DOHH2 (cell line): ENCODE measurements around the gene DMD.
A peak's percentile ranks its signal among the peaks of the same experiment; 100 is the strongest.

ENCODE experiments used
- H3F3A ChIP-seq: fragments of 200-600 bp; sonication (generic), shearing (Covaris generic); 2 replicates; pipeline ENCODE4 v1.6.0; 2016; ENCODE audit warnings: antibody characterized with exemption, mild to moderate bottlenecking; ENCODE audit not compliant: control insufficient read depth, insufficient read depth
- H3K27ac ChIP-seq: fragments of 200-600 bp; sonication (generic); 2 replicates; pipeline ENCODE4 v1.5.1; 2014; ENCODE audit warnings: low read depth, mild to moderate bottlenecking, low read length, moderate library complexity
- H3K27me3 ChIP-seq: fragments of 200-600 bp; sonication (generic); 2 replicates; pipeline ENCODE4 v1.6.1; 2014; ENCODE audit warnings: mild to moderate bottlenecking, low read length, mixed read lengths; ENCODE audit not compliant: control insufficient read depth
- H3K36me3 ChIP-seq: fragments of 200-600 bp; sonication (generic); 2 replicates; pipeline ENCODE4 v1.6.1; 2014; ENCODE audit warnings: mild to moderate bottlenecking, low read length, moderate library complexity, mixed read lengths; ENCODE audit not compliant: control insufficient read depth
- H3K4me1 ChIP-seq: fragments of 200-600 bp; sonication (generic); 2 replicates; pipeline ENCODE4 v1.6.1; 2014; ENCODE audit warnings: mild to moderate bottlenecking, low read length, mixed read lengths; ENCODE audit not compliant: control insufficient read depth
- H3K4me2 ChIP-seq: fragments of 200-600 bp; sonication (generic); 2 replicates; pipeline ENCODE4 v1.6.0; 2014; ENCODE audit warnings: mild to moderate bottlenecking, low read length, moderate library complexity
- H3K4me3 ChIP-seq: fragments of 200-600 bp; sonication (generic); 2 replicates; pipeline ENCODE4 v1.5.1; 2014; ENCODE audit warnings: mild to moderate bottlenecking, low read length, mixed read lengths
- H3K79me2 ChIP-seq: fragments of 200-600 bp; sonication (generic); 2 replicates; pipeline ENCODE4 v1.6.1; 2014; ENCODE audit warnings: mild to moderate bottlenecking, low read length, mixed read lengths; ENCODE audit not compliant: control insufficient read depth
- H3K9me2 ChIP-seq: fragments of 200-600 bp; sonication (generic); replicated peaks from 2 replicates; pipeline ENCODE4 v1.6.1; 2014; ENCODE audit warnings: mild to moderate bottlenecking, low read length, mixed read lengths; ENCODE audit not compliant: control insufficient read depth
- H3K9me3 ChIP-seq: fragments of 200-600 bp; sonication (generic); 2 replicates; pipeline ENCODE4 v1.6.1; 2014; ENCODE audit warnings: antibody characterized with exemption, low read length, mixed read lengths; ENCODE audit not compliant: control insufficient read depth, insufficient read depth
- H4K20me1 ChIP-seq: fragments of 200-600 bp; sonication (generic); 2 replicates; pipeline ENCODE4 v1.6.0; 2014; ENCODE audit warnings: low read depth, mild to moderate bottlenecking, antibody characterized with exemption, low read length, moderate library complexity; ENCODE audit not compliant: control insufficient read depth, insufficient read depth
- EZH2phosphoT487 ChIP-seq: fragments of 200-600 bp; sonication (generic); IDR thresholded peaks from 2 replicates; pipeline ENCODE4 v1.6.1; 2017; ENCODE audit warnings: borderline replicate concordance, mild to moderate bottlenecking, antibody characterized with exemption, low read length, moderate library complexity, mixed read lengths
- TF ChIP-seq, protein P1 (sequence below): fragments of 200-600 bp; sonication (generic); IDR thresholded peaks from one replicate; pipeline ENCODE4 v1.5.1; 2014; ENCODE audit warnings: antibody characterized with exemption, mild to moderate bottlenecking, low read depth, low read length; ENCODE audit not compliant: poor library complexity, severe bottlenecking

Gene DMD

DNA sequence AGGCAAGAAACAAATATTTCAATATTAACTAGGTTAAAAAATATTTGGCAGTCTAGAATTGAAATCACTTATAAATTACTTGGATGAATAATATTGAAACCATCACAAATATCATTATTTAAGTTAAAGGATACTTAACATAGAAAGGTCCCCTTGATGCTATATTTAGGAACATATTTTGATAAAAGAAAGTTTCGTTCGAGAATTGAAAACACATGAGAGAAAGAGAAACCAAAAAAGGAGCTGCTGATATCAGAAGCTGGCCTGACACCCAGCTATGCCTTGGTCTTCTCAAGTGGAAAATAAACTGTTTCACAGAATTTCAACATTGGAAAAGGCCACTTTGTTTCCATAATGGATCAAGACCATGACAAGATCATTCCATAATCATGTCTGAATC, 762.4 kb downstream of the DMD start:
- Histone ChIP-seq H3K79me2 (no peaks in the 10 kb centered on the region), H3K36me3 (no peaks in the 10 kb centered on the region), H3K9me2 (no peaks in the 10 kb centered on the region), H3K27ac (no peak overlapping the region), H3K4me2 (peak overlapping the region; percentile 33; the same call in 1 of the 2 replicates), H3K9me3 (no peaks in the 10 kb centered on the region), H3K27me3 (no peaks in the 10 kb centered on the region), H3F3A (no peaks in the 10 kb centered on the region), H4K20me1 (no peaks in the 10 kb centered on the region), H3K4me1 (peaks cover 19% of the 10 kb centered on the region), H3K4me3 (no peak overlapping the region)
- TF ChIP-seq, protein P1, sequence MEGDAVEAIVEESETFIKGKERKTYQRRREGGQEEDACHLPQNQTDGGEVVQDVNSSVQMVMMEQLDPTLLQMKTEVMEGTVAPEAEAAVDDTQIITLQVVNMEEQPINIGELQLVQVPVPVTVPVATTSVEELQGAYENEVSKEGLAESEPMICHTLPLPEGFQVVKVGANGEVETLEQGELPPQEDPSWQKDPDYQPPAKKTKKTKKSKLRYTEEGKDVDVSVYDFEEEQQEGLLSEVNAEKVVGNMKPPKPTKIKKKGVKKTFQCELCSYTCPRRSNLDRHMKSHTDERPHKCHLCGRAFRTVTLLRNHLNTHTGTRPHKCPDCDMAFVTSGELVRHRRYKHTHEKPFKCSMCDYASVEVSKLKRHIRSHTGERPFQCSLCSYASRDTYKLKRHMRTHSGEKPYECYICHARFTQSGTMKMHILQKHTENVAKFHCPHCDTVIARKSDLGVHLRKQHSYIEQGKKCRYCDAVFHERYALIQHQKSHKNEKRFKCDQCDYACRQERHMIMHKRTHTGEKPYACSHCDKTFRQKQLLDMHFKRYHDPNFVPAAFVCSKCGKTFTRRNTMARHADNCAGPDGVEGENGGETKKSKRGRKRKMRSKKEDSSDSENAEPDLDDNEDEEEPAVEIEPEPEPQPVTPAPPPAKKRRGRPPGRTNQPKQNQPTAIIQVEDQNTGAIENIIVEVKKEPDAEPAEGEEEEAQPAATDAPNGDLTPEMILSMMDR, result no peak
- no peak for TF ChIP-seq EZH2phosphoT487

- H3F3A ChIP-seq, result no peaks in the 10 kb centered on the region
- H3K9me3 ChIP-seq, result no peaks in the 10 kb centered on the region
- TF ChIP-seq, protein P1, result no peak
- TF ChIP-seq EZH2phosphoT487, result no peak
- H4K20me1 ChIP-seq, result no peaks in the 10 kb centered on the region
- H3K4me2 ChIP-seq, result peak overlapping the region; percentile 33; the same call in 1 of the 2 replicates
- no peaks in the 10 kb centered on the region for H3K27me3 ChIP-seq
- no peak overlapping the region for H3K27ac ChIP-seq
- no peaks in the 10 kb centered on the region for H3K36me3 ChIP-seq
- no peaks in the 10 kb centered on the region for H3K9me2 ChIP-seq
- no peak overlapping the region; the same call in 1 of the 2 replicates for H3K4me3 ChIP-seq
- peaks cover 25% of the 10 kb centered on the region for H3K4me1 ChIP-seq
- H3K79me2 ChIP-seq, result no peaks in the 10 kb centered on the region
These were observed 763.0 kb downstream of the DMD start for GRCh38 chrX:32448320-32448719.

- H3K36me3 ChIP-seq, result no peaks in the 10 kb centered on the region
- H3K4me1 ChIP-seq, result peaks cover 26% of the 10 kb centered on the region
- H3K9me2 ChIP-seq, result no peaks in the 10 kb centered on the region
- H3K4me2 ChIP-seq, result no peak overlapping the region
- TF ChIP-seq, protein P1, result no peak
- TF ChIP-seq EZH2phosphoT487, result no peak
- H3K27ac ChIP-seq, result no peak overlapping the region
- no peaks in the 10 kb centered on the region for H3F3A ChIP-seq
- no peak overlapping the region for H3K4me3 ChIP-seq
- no peaks in the 10 kb centered on the region for H3K27me3 ChIP-seq
- H3K79me2 ChIP-seq, result no peaks in the 10 kb centered on the region
- H3K9me3 ChIP-seq, result no peaks in the 10 kb centered on the region
- H4K20me1 ChIP-seq, result no peaks in the 10 kb centered on the region
These were observed 763.7 kb downstream of the DMD start for GRCh38 chrX:32447640-32448039.

DNA sequence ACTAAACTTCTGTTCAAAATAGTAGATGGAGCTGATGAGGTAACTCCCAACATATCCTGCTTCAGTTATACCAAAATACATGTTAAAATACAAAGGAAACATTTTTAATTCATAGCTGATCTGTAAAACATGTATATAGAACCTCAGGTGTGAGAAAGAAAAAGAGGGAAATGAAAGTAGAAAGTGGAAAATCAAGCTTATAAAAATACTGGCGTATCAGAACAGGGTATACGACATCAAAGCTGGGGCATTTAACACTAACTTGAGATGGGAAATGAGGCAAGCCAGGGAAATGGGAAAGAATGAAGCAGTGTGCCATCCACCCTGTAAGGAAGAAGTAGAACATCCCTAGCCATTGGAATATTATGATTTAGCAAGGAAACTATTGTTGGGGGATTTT, 767.5 kb downstream of the DMD start:
- no peaks in the 10 kb centered on the region for H3K9me3 ChIP-seq
- H4K20me1 ChIP-seq, result no peaks in the 10 kb centered on the region
- no peak for TF ChIP-seq EZH2phosphoT487
- TF ChIP-seq, protein P1, result no peak
- H3K36me3 ChIP-seq, result no peaks in the 10 kb centered on the region
- no peaks in the 10 kb centered on the region for H3K9me2 ChIP-seq
- H3K79me2 ChIP-seq, result no peaks in the 10 kb centered on the region
- no peak overlapping the region for H3K4me3 ChIP-seq
- peaks cover 22% of the 10 kb centered on the region for H3K4me1 ChIP-seq
- H3F3A ChIP-seq, result no peaks in the 10 kb centered on the region
- H3K4me2 ChIP-seq, result 0 out of 2 replicates have a peak overlapping the region, but pooled peaks have one; percentile 4
- H3K27ac ChIP-seq, result 0 out of 2 replicates have a peak overlapping the region, but pooled peaks have one; percentile 15
- H3K27me3 ChIP-seq, result no peaks in the 10 kb centered on the region
